GM12878 (cell line): ENCODE results near the gene HOTAIR. TPM values are rescaled to one million over a fixed set of nuclear protein-coding genes. Genes with fewer than 3 reads are reported as not detected.

ENCODE experiments used
- ATAC-seq: fragments of 200-7000 bp; cut with Tn5 transposase; 3 replicates; pipeline ENCODE4 v1.9.1; 2020; ENCODE audit warnings: mild to moderate bottlenecking, moderate library complexity
- BruUV-seq: library from RNA; stranded (reverse); fragments of 400-500 nt; replicated peaks from 2 replicates; lab custom pipeline; 2021; lab: Mats Ljungman, UMichigan
- CTCF ChIA-PET: fragments of 300-600 bp; sonication (Branson Sonifier 250); formaldehyde crosslinking; extraction: SDS; loops from one replicate; lab custom pipeline; 2021; ENCODE audit warnings: inconsistent platforms; lab: Yijun Ruan, JAX
- POLR2A ChIA-PET: fragments of 350-600 bp; formaldehyde crosslinking; extraction: SDS; loops from one replicate; lab custom pipeline; 2021; ENCODE audit warnings: inconsistent platforms; lab: Charles Lee
- RAD21 ChIA-PET: fragments of 300-600 bp; sonication (Branson Sonifier 250); formaldehyde crosslinking; loops from one replicate; lab custom pipeline; 2023; ENCODE audit warnings: antibody characterized with exemption; ENCODE audit not compliant: unreplicated experiment; lab: Charles Lee
- SMC1A ChIA-PET: fragments of 300-600 bp; sonication (Branson Sonifier 250); formaldehyde crosslinking; loops from one replicate; lab custom pipeline; 2023; ENCODE audit not compliant: unreplicated experiment, uncharacterized antibody; lab: Charles Lee
- DNase-seq: peaks from one replicate; pipeline ENCODE4 v3.0.0-alpha.2; 2011; ENCODE audit warnings: low read depth, low spot score
- FAIRE-seq: peaks from 3 replicates; lab custom pipeline; 2011; peaks lifted over from hg19 to GRCh38; lab: Jason Lieb, UNC
- H2AFZ ChIP-seq: 2 replicates; pipeline ENCODE4 v1.6.0; 2011; ENCODE audit warnings: low read depth, low read length, control low read depth; ENCODE audit not compliant: control insufficient read depth
- H3K27ac ChIP-seq: 2 replicates; pipeline ENCODE4 v1.5.1; 2011; ENCODE audit warnings: control low read depth; ENCODE audit not compliant: control insufficient read depth, insufficient read depth
- H3K27me3 ChIP-seq, 2 experiments: replicated peaks in 1 of 2; 2 replicates each; pipeline versions ENCODE4 v1.6.0 to v1.6.1; 2011; ENCODE audit warnings: low read length in 1 of 2; ENCODE audit not compliant: control insufficient read depth in 2 of 2, insufficient read depth in 2 of 2
- H3K36me3 ChIP-seq, 2 experiments: 2 replicates each; pipeline ENCODE4 v1.5.1; 2011; ENCODE audit warnings: low read length in 1 of 2; ENCODE audit not compliant: control insufficient read depth in 2 of 2, insufficient read depth in 2 of 2
- H3K4me1 ChIP-seq: 2 replicates; pipeline ENCODE4 v1.6.1; 2011; ENCODE audit warnings: mild to moderate bottlenecking, low read length, moderate library complexity, mixed read lengths; ENCODE audit not compliant: control insufficient read depth, insufficient read depth
- H3K4me2 ChIP-seq: 2 replicates; pipeline ENCODE4 v1.6.0; 2011; ENCODE audit warnings: control low read depth; ENCODE audit not compliant: control insufficient read depth, insufficient read depth
- H3K4me3 ChIP-seq: fragments of 200-600 bp; sonication (generic); 2 replicates; pipeline ENCODE4 v1.5.1; 2016
- H3K79me2 ChIP-seq: 2 replicates; pipeline ENCODE4 v1.6.0; 2011; ENCODE audit warnings: low read length; ENCODE audit not compliant: control insufficient read depth, insufficient read depth
- H3K9ac ChIP-seq: 2 replicates; pipeline ENCODE4 v1.8.0; 2011; ENCODE audit warnings: low read length, control low read depth, mixed read lengths; ENCODE audit not compliant: control insufficient read depth, insufficient read depth
- H3K9me3 ChIP-seq: replicated peaks from 3 replicates; pipeline ENCODE4 v1.5.1; 2011; ENCODE audit warnings: mild to moderate bottlenecking, low read length; ENCODE audit not compliant: control insufficient read depth, insufficient read depth
- H4K20me1 ChIP-seq: 2 replicates; pipeline ENCODE4 v1.6.0; 2011; ENCODE audit not compliant: control insufficient read depth, insufficient read depth
- BHLHE40 ChIP-seq, 2 experiments: fragments of 450-650 bp in 1 of 2; IDR thresholded peaks; 2 replicates each; pipeline ENCODE4 v1.6.1; 2011 to 2017; ENCODE audit warnings: low read depth in 2 of 2, borderline replicate concordance in 1 of 2, improper control_type of control experiment in 1 of 2, low read length in 1 of 2, mild to moderate bottlenecking in 1 of 2
- IKZF1 ChIP-seq: fragments of 450-650 bp; conservative IDR thresholded peaks from 2 replicates; pipeline ENCODE4 v1.6.1; 2017; ENCODE audit warnings: antibody characterized with exemption, mild to moderate bottlenecking
- IKZF2 ChIP-seq, 2 experiments: fragments of 450-650 bp; IDR thresholded peaks; 2 replicates each; pipeline ENCODE4 v1.6.1; 2017; ENCODE audit warnings: mild to moderate bottlenecking in 2 of 2, moderate library complexity in 2 of 2
- NBN ChIP-seq: fragments of 450-650 bp; IDR thresholded peaks from 2 replicates; pipeline ENCODE4 v1.6.1; 2016
- NFYA ChIP-seq: IDR thresholded peaks from 2 replicates; pipeline ENCODE4 v1.6.1; 2011; ENCODE audit warnings: low read depth, mild to moderate bottlenecking, low read length, improper control_type of control experiment, borderline replicate concordance
- ZNF217 ChIP-seq: fragments of 450-650 bp; IDR thresholded peaks from 2 replicates; pipeline ENCODE4 v1.6.1; 2017; ENCODE audit warnings: antibody characterized with exemption, mild to moderate bottlenecking
- ZSCAN29 ChIP-seq: fragments of 450-650 bp; IDR thresholded peaks from 2 replicates; pipeline ENCODE4 v1.6.1; 2017; ENCODE audit warnings: mild to moderate bottlenecking, moderate library complexity
- whole genome bisulfite sequencing: methylation state at CpG from one replicate; pipeline ENCODE4 v1.1.6; 2016; ENCODE audit warnings: low lambda C conversion rate; ENCODE audit not compliant: insufficient replicate concordance, insufficient coverage; ENCODE audit errors: missing lambda C conversion rate; 5-methylcytosine and 5-hydroxymethylcytosine counted together
- in situ Hi-C: fragments of 300-500 bp; cut with MboI; formaldehyde crosslinking; loops from 9 replicates; pipeline ENCODE4 v1.14.3; 2018; ENCODE audit warnings: mixed read lengths
- intact Hi-C: fragments of 100-400 bp; cut with micrococcal nuclease; formaldehyde crosslinking; loops from one replicate; pipeline ENCODE4 v1.14.2; 2022; ENCODE audit not compliant: unreplicated experiment
- polyA plus RNA-seq, 11 experiments: library from polyadenylated mRNA; depleted of rRNA in 4 of 11; unstranded in 6 of 11; stranded (reverse) in 5 of 11; fragments of >200 nt; fragmentation: Nextera tagmentation in 4 of 11; fragmentation: Illumina TruSeq in 1 of 11; extraction: Ambion mirVana in 4 of 11; extraction: Trizol in 1 of 11; gene quantifications; 1 replicate in 1 of 11; 2 replicates in 10 of 11; pipeline versions ENCODE4 v1.2.1 to v1.2.3, GENCODE V29; 2011 to 2016; ENCODE audit warnings: inconsistent platforms in 2 of 11, missing spikeins in 2 of 11, low read depth in 1 of 11
- total RNA-seq, 4 experiments: library from RNA; depleted of rRNA in 3 of 4; stranded (reverse); fragments of >200 nt in 3 of 4; fragmentation: Illumina TruSeq in 1 of 4; extraction: Trizol in 1 of 4; gene quantifications; 2 replicates each; pipeline versions ENCODE4 v1.2.1 to v1.2.3, GENCODE V29; 2013 to 2021
- TF ChIP-seq, protein P1 (sequence below): fragments of 450-650 bp; IDR thresholded peaks from 2 replicates; pipeline ENCODE4 v1.6.1; 2016; ENCODE audit warnings: mild to moderate bottlenecking, moderate library complexity, borderline replicate concordance
- TF ChIP-seq, protein P2 (sequence below): IDR thresholded peaks from 2 replicates; pipeline ENCODE4 v1.6.1; 2012; ENCODE audit warnings: low read depth, low read length, improper control_type of control experiment

The HOTAIR gene
- total and polyA plus RNA-seq, 10 of the 15 experiments (the other 5 are each of a cell fraction or from before 2014, with no cell fraction given): not detected

DNA sequence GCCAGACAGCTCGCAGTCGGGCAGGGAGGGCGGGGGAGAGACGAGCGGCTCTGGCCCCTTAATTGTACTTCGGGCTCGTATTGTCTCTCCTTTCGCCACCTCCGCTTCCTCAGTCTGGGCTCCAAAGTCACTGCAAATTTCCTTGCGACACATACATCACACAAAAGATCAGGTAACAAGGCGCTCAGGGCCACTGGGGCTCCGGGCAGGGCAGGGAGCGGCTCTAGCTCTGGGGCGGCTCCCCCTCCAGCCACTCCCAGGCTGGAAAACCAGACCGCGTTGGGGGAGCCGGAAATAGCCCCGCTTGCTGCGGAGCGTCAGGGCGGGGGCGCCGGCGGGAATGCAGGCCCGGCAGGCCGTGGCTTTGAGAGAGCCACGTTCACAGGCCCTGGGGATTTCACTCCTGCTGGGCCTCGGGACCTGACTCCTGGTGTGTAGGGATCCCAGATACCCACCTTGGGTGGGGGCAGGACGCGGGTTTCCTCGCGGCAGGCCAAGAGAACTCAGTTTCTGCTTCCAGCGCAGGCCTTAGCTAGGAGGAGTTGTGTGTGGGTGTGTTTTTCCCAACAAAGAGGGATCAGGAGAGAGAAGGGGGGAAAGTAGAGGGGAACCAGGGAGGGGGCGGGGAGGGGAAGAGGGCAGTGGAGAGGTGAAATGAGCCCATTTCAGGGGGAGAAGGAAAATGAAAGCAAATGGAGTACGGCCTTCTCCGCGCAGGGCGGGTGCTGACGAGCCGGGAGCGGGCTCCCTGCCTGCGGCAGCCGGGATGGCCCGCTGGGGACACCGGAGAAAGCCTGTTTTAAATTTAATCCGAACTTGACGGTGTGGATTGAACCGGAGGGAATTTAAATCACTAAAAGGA, 20.9 kb upstream of the HOTAIR start:
- ChIA-PET RAD21 (interaction anchor here (0.8 to 1.0 kb wide), 3 partner anchors 10 to 196 kb away, joined by 3 to 4 read pairs (median 3); partner anchors contain the start of genes HOXC10 and HOXC4), SMC1A (interaction anchor here (0.9 to 1.7 kb wide), 8 partner anchors 8 to 231 kb away, joined by 3 to 7 read pairs (median 4); partner anchors contain the start of genes HOXC10 and SMUG1), CTCF (interaction anchor here (0.8 to 2.0 kb wide), 5 partner anchors 10 to 212 kb away, joined by 3 to 6 read pairs (median 6); partner anchors contain the start of gene HOXC10), POLR2A (interaction anchor here (0.9 to 1.3 kb wide), 2 partner anchors 10 to 37 kb away, joined by 3 to 4 read pairs; no protein-coding TSS in a partner anchor)
- Histone ChIP-seq H4K20me1 (no peaks in the 10 kb centered on the region), H3K9me3 (no peaks in the 10 kb centered on the region), H3K4me2 (peak overlapping the region; percentile 85), H3K4me3 (peak overlapping the region; percentile 54), H3K36me3 (no peaks in the 10 kb centered on the region), H3K79me2 (no peaks in the 10 kb centered on the region), H3K4me1 (peaks cover 7% of the 10 kb centered on the region), H2AFZ (peak overlapping the region; percentile 43), H3K27ac (no peak overlapping the region), H3K9ac (peak overlapping the region; percentile 30; the same call in 1 of the 2 replicates), H3K27me3 (peaks cover 31 to 54% of the 10 kb centered on the region in 2 experiments)
- ATAC-seq (peak; percentile 63), DNase-seq (no peak), FAIRE-seq (no peak)
- 2% methylated on average over 40 of the region's 48 CpGs for WGBS
- intact Hi-C loops (no loop called here), in situ Hi-C loops (no loop called here)
- BruUV-seq: TSS peak; percentile 50
- TF ChIP-seq IKZF2 (IDR thresholded peaks at IDR 0.05) (peak; percentile 40 to 54; a peak in 2 of 4 replicates), ZNF217 (no peak), IKZF1 (peak; percentile 68), ZSCAN29 (no peak), NBN (no peak), NFYA (no peak), BHLHE40 (IDR thresholded peaks at IDR 0.05; ENCODE audit: borderline replicate concordance in 1 of 2, low read depth in 2 of 2, low read length in 1 of 2) (peak in 1 of 2 experiments; percentile 2; a peak in 1 of 4 replicates)
- TF ChIP-seq, protein P1, sequence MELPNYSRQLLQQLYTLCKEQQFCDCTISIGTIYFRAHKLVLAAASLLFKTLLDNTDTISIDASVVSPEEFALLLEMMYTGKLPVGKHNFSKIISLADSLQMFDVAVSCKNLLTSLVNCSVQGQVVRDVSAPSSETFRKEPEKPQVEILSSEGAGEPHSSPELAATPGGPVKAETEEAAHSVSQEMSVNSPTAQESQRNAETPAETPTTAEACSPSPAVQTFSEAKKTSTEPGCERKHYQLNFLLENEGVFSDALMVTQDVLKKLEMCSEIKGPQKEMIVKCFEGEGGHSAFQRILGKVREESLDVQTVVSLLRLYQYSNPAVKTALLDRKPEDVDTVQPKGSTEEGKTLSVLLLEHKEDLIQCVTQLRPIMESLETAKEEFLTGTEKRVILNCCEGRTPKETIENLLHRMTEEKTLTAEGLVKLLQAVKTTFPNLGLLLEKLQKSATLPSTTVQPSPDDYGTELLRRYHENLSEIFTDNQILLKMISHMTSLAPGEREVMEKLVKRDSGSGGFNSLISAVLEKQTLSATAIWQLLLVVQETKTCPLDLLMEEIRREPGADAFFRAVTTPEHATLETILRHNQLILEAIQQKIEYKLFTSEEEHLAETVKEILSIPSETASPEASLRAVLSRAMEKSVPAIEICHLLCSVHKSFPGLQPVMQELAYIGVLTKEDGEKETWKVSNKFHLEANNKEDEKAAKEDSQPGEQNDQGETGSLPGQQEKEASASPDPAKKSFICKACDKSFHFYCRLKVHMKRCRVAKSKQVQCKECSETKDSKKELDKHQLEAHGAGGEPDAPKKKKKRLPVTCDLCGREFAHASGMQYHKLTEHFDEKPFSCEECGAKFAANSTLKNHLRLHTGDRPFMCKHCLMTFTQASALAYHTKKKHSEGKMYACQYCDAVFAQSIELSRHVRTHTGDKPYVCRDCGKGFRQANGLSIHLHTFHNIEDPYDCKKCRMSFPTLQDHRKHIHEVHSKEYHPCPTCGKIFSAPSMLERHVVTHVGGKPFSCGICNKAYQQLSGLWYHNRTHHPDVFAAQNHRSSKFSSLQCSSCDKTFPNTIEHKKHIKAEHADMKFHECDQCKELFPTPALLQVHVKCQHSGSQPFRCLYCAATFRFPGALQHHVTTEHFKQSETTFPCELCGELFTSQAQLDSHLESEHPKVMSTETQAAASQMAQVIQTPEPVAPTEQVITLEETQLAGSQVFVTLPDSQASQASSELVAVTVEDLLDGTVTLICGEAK: 0 out of 2 replicates have a peak, but pooled peaks have one; percentile 20
- TF ChIP-seq, protein P2, sequence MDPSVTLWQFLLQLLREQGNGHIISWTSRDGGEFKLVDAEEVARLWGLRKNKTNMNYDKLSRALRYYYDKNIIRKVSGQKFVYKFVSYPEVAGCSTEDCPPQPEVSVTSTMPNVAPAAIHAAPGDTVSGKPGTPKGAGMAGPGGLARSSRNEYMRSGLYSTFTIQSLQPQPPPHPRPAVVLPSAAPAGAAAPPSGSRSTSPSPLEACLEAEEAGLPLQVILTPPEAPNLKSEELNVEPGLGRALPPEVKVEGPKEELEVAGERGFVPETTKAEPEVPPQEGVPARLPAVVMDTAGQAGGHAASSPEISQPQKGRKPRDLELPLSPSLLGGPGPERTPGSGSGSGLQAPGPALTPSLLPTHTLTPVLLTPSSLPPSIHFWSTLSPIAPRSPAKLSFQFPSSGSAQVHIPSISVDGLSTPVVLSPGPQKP: 0 out of 2 replicates have a peak, but pooled peaks have one; percentile 18
